SK-N-MC (cell line): ENCODE results near the gene USH2A.

Experiments used
- EZH2 ChIP-seq: fragments of 200-600 bp; sonication (generic); IDR thresholded peaks from one replicate; pipeline ENCODE4 v1.6.1; 2017; ENCODE audit warnings: antibody characterized with exemption
- POLR2AphosphoS5 ChIP-seq: IDR thresholded peaks from 2 replicates; pipeline ENCODE4 v1.6.1; 2012; ENCODE audit warnings: mild to moderate bottlenecking, low read depth, low read length, borderline replicate concordance

DNA sequence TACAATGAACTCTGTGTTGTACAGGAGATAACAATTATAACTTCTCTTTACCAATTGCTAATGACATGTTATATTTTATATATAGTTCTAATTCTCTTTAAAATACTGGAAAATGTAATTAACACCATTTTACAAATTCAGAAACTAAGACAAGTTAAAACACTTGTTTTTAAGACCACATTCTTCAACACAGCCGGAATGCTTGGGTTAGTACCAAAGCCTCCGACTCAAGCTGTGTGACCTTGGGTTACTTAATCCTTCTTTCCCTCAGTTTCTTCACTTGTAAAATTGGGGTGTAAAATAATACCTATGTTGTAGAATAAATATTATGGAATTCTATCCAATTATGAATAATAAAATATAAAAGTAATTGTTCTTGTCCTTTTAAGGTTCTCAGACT is 378.7 kb downstream of the USH2A start:
- no peak for TF ChIP-seq POLR2AphosphoS5
- TF ChIP-seq EZH2 = no peak
